A673 (cell line): ENCODE results near the gene FBXO45.

Source experiments
- EZH2 ChIP-seq: fragments of 200-600 bp; sonication (generic); IDR thresholded peaks from 2 replicates; pipeline ENCODE4 v1.6.1; 2017; ENCODE audit warnings: borderline replicate concordance, low read depth, mild to moderate bottlenecking, mixed read lengths, antibody characterized with exemption, low read length; ENCODE audit not compliant: poor library complexity, severe bottlenecking
- TF ChIP-seq, protein P1 (sequence below): fragments of 300-800, 200-600 bp; sonication (generic); conservative IDR thresholded peaks from 2 replicates; pipeline ENCODE4 v1.5.1; 2017; ENCODE audit warnings: low read depth, mild to moderate bottlenecking, antibody characterized with exemption, low read length, moderate library complexity, mixed read lengths

DNA sequence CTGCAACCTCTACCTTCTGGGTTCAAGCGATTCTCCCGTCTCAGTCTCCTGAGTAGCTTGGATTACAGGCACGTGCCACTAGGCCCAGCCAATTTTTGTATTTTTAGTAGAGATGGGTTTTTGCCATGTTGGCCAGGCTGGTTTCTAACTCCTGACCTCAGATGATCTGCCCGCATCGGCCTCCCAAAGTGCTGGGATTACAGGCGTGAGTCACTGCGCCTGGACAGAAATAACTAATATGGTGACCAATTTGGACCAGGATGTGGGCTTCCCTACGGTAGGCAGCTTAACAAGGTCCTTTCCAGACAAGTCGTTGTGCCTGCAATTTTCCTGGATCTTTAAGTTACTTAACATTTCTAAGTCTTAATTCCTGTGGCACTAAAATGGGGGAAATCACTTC lies 14.9 kb upstream of the FBXO45 start:
- TF ChIP-seq, protein P1, sequence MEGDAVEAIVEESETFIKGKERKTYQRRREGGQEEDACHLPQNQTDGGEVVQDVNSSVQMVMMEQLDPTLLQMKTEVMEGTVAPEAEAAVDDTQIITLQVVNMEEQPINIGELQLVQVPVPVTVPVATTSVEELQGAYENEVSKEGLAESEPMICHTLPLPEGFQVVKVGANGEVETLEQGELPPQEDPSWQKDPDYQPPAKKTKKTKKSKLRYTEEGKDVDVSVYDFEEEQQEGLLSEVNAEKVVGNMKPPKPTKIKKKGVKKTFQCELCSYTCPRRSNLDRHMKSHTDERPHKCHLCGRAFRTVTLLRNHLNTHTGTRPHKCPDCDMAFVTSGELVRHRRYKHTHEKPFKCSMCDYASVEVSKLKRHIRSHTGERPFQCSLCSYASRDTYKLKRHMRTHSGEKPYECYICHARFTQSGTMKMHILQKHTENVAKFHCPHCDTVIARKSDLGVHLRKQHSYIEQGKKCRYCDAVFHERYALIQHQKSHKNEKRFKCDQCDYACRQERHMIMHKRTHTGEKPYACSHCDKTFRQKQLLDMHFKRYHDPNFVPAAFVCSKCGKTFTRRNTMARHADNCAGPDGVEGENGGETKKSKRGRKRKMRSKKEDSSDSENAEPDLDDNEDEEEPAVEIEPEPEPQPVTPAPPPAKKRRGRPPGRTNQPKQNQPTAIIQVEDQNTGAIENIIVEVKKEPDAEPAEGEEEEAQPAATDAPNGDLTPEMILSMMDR, result no peak
- TF ChIP-seq EZH2, result no peak
